ENCODE data around the gene CHST11.

DNA sequence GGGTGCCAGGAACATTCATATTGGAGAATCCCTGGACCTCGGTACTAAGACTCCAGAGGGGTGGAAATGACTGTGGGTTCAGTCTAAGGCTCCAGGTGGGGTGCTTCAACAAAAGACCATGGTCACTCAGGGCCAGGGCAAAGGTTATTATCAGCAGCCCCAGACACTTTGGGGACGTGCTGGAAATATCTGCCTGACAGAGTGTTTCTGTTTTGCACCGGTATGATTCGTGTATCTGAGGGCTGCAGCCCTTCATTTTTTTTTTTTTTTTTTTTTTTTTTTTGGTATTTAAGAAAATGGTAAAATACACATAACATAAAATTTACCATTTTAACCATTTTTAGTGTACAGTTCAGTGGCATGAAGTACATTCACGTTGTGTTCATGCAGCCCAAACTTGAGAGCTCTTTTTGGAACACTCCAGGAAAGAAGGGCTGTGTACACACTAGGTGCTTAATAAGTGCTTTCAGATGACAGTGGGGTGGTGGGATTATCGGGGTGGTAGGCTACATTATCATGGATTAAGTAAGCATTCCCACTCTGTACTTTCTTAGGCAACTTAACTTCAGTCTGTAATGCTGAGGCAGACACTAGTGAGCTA is 120.3 kb downstream of the CHST11 start:
- TF ChIP-seq, protein P1, sequence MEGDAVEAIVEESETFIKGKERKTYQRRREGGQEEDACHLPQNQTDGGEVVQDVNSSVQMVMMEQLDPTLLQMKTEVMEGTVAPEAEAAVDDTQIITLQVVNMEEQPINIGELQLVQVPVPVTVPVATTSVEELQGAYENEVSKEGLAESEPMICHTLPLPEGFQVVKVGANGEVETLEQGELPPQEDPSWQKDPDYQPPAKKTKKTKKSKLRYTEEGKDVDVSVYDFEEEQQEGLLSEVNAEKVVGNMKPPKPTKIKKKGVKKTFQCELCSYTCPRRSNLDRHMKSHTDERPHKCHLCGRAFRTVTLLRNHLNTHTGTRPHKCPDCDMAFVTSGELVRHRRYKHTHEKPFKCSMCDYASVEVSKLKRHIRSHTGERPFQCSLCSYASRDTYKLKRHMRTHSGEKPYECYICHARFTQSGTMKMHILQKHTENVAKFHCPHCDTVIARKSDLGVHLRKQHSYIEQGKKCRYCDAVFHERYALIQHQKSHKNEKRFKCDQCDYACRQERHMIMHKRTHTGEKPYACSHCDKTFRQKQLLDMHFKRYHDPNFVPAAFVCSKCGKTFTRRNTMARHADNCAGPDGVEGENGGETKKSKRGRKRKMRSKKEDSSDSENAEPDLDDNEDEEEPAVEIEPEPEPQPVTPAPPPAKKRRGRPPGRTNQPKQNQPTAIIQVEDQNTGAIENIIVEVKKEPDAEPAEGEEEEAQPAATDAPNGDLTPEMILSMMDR (tag by site-specific recombination; IDR thresholded peaks at IDR 0.05) = no peak
- TF ChIP-seq ZNF146 (tag by site-specific recombination; IDR thresholded peaks at IDR 0.05) (no peak), ZNF501 (tag by site-specific recombination; IDR thresholded peaks at IDR 0.05) (no peak)

Measured in HEK293 (cell line).